ENCODE data around the gene NLRC4. TPM values are rescaled to one million over a fixed set of nuclear protein-coding genes. Genes with fewer than 3 reads are reported as not detected.
"Not testable (repeated sequence)": the region's sequence is repeated elsewhere in the genome, so short reads cannot be mapped to it uniquely, and the experiment has no call there.

Gene NLRC4
- total and polyA plus RNA-seq, 9 of the 15 experiments (the other 6 are each of a cell fraction or from before 2014, with no cell fraction given), result 0.03 to 0.18 (median 0.06) TPM; not detected in 2

- WGBS (ENCODE audit: insufficient coverage, low coverage, missing lambda C conversion rate), result 80% methylated on average over 1 of the region's 26 CpGs
- H3K9me3 ChIP-seq (replicated peaks; ENCODE audit: control insufficient read depth, insufficient read depth, low read depth, low read length); DNase-seq (ENCODE audit: extremely low read depth in 1 of 4, low spot score in 3 of 4); BruUV-seq (replicated peaks); H3K27me3 ChIP-seq (ENCODE audit: control insufficient read depth in 2 of 2, insufficient read depth in 2 of 2, low read length in 2 of 2); ATAC-seq; H3K27ac ChIP-seq (ENCODE audit: extremely low read depth, low read depth, low read length); H3K4me1 ChIP-seq (replicated peaks in 1 of 2; ENCODE audit: control insufficient read depth in 2 of 2, insufficient read depth in 2 of 2, low read length in 2 of 2); H3K4me2 ChIP-seq (ENCODE audit: insufficient read depth, low read length); H2AFZ ChIP-seq (ENCODE audit: low read depth, low read length); H3K4me3 ChIP-seq; H3K9ac ChIP-seq (ENCODE audit: insufficient read depth in 1 of 2, low read depth in 2 of 2, low read length in 2 of 2); H3K79me2 ChIP-seq (ENCODE audit: control insufficient read depth, insufficient read depth, low read length); CTCF ChIA-PET (ENCODE audit: low intra/inter-chr PET ratio); H4K20me1 ChIP-seq (replicated peaks; ENCODE audit: control insufficient read depth, insufficient read depth, low read length); intact Hi-C loops (cut with micrococcal nuclease); FAIRE-seq; POLR2A ChIA-PET; H3K9me1 ChIP-seq (ENCODE audit: control insufficient read depth, insufficient read depth, low read length); in situ Hi-C loops (cut with MboI): not testable (repeated sequence)
- H3K36me3 ChIP-seq (ENCODE audit: control insufficient read depth, insufficient read depth, low read length), result peaks cover 12% of the 10 kb centered on the region; the same call in 1 of the 3 replicates
Observed at GRCh38 chr2:32293493-32293892, 28.8 kb upstream of the NLRC4 start.

- no TSS peak for BruUV-seq (replicated peaks)
- ChIA-PET POLR2A (no interaction called here), CTCF (ENCODE audit: low intra/inter-chr PET ratio) (no interaction called here)
- in situ Hi-C loops (cut with MboI), result no loop called here
- H4K20me1 ChIP-seq (replicated peaks; ENCODE audit: control insufficient read depth, insufficient read depth, low read length), result no peaks in the 10 kb centered on the region
- no peaks in the 10 kb centered on the region for H3K9me3 ChIP-seq (replicated peaks; ENCODE audit: control insufficient read depth, insufficient read depth, low read depth, low read length)
- intact Hi-C loops (cut with micrococcal nuclease), result no loop called here
- ATAC-seq (no peak), FAIRE-seq (no peak), DNase-seq (ENCODE audit: extremely low read depth in 1 of 4, low spot score in 3 of 4) (no peak)
- H2AFZ ChIP-seq (ENCODE audit: low read depth, low read length), result no peak overlapping the region
- no peak overlapping the region for H3K4me3 ChIP-seq
- peaks cover 12% of the 10 kb centered on the region; the same call in 1 of the 3 replicates for H3K36me3 ChIP-seq (ENCODE audit: control insufficient read depth, insufficient read depth, low read length)
- H3K9me1 ChIP-seq (ENCODE audit: control insufficient read depth, insufficient read depth, low read length), result no peaks in the 10 kb centered on the region
- no peak overlapping the region for H3K9ac ChIP-seq (ENCODE audit: insufficient read depth in 1 of 2, low read depth in 2 of 2, low read length in 2 of 2)
- H3K4me1 ChIP-seq (replicated peaks in 1 of 2; ENCODE audit: control insufficient read depth in 2 of 2, insufficient read depth in 2 of 2, low read length in 2 of 2), result no peaks in the 10 kb centered on the region
- H3K27ac ChIP-seq (ENCODE audit: extremely low read depth, low read depth, low read length), result no peak overlapping the region
- H3K27me3 ChIP-seq (ENCODE audit: control insufficient read depth in 2 of 2, insufficient read depth in 2 of 2, low read length in 2 of 2), result no peaks in the 10 kb centered on the region
- peaks cover 14% of the 10 kb centered on the region; the same call in 2 of the 3 replicates for H3K79me2 ChIP-seq (ENCODE audit: control insufficient read depth, insufficient read depth, low read length)
- 78% methylated on average over 2 of the region's 2 CpGs for WGBS (ENCODE audit: insufficient coverage, low coverage, missing lambda C conversion rate)
- H3K4me2 ChIP-seq (ENCODE audit: insufficient read depth, low read length), result no peak overlapping the region
- TF ChIP-seq BRF1 (IDR thresholded peaks at IDR 0.05; ENCODE audit: borderline replicate concordance, extremely low read depth, insufficient read length) (no peak), CBX3 (IDR thresholded peaks at IDR 0.05; ENCODE audit: borderline replicate concordance in 1 of 2, low read length in 2 of 2) (no peak), ZFPM2 (CRISPR knock-in tag; IDR thresholded peaks at IDR 0.05) (no peak)
Observed at GRCh38 chr2:32291746-32292145, 27.1 kb upstream of the NLRC4 start.
